NT2/D1 (cell line): Measurements from ENCODE around the gene ACSM2A.

Source experiments
- SUZ12 ChIP-seq: IDR thresholded peaks from 2 replicates; pipeline ENCODE4 v1.6.1; 2011; ENCODE audit not compliant: insufficient read length, insufficient read depth; ENCODE audit errors: extremely low read depth
- YY1 ChIP-seq: IDR thresholded peaks from 2 replicates; pipeline ENCODE4 v1.6.1; 2011; ENCODE audit not compliant: insufficient read length, insufficient read depth

- TF ChIP-seq YY1 (no peak), SUZ12 (no peak)
These were observed 33.4 kb downstream of the ACSM2A start for GRCh38 chr16:20484726-20485125.
